DMS 273 treated with DMSO at 0.1 percent for 48 hours (cell line): ENCODE data around the gene TET2.

Source experiments
- DNase-seq: peaks from one replicate; lab custom pipeline; 2025; lab: John Stamatoyannopoulos, UW

The TET2 gene

GRCh38 chr4:105146276-105147015 lies at the start of gene TET2:
TSS of gene TET2 (plus strand) at chr4:105146876. CDS start at chr4:105233943, 87,067 bp downstream.
- peak; percentile 53 for DNase-seq

DNA sequence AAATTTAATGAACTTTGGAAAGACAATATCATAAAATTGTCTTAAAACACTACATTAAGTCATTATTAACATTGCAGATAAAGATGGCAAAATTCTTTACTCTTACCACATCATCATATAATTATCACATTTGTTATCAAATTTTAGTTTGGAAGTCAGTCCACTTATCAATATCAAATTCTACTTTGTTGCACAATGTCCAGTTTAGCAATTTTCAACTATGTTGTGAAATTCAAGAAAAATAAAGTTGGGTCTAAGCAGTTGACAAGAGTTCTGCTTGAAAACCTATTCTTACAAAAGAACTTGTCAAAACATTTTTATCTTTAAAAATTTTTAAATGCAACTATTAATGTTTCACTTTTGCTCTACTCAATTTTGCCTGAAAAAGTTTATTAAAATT lies 44.7 kb upstream of the TET2 start:
- DNase-seq: no peak

GRCh38 chr4:105106426-105106825 lies 40.2 kb upstream of the TET2 start:
- DNase-seq: no peak

DNA sequence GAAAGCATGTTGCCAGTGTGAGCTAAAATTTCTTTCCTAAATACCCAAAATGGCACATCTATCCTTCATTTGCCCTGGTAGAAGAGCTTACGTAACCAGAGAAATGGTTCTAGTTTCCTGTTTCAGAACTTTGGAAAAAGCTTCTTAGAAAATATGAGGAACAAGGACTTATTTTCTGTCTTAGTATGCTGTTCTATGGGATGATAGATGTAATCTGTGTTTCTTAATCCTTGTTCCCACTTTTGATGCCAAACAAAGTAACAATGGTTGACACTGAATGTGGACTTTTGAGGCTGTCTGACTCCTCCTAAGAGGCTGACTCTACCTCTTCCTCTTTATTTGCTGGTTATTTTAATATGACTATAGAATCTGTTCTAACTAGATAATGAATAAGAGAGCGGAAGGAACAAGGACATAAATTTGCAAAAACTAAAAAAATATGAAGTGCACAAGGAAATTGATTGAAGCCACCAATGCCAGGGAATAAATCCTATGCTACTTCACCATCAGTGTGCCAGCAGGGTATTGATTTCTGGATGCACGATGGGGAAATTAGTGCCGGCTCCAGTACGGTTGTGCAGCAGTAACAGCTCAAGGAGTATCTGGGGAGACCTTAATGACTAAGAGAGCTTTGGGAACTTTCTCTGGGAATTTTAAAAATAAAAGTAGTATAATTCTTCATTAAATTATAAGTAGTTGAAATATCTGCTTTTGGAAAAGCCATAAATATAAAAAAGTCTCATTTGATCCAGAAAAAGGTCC lies 39.4 kb upstream of the TET2 start:
- no peak for DNase-seq

DNA sequence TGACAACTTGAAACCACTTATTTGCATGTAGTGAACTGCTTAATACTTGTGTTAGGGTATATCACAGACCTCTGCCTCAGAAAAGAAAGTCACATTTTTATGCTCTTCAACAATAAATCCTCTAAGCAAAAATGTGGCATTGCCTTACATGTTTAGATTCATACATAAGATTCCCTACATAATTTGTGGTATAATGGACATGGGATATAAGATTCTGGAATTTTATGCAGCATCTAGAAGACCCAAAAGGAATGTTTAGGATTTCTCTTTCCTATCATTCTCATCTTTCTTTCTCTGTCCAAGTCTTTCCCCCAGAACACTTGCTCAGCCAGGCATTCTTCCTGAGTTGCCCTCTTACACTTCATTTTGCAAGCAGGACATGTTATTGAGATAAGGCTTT lies 37.7 kb upstream of the TET2 start:
- DNase-seq: no peak

DNA sequence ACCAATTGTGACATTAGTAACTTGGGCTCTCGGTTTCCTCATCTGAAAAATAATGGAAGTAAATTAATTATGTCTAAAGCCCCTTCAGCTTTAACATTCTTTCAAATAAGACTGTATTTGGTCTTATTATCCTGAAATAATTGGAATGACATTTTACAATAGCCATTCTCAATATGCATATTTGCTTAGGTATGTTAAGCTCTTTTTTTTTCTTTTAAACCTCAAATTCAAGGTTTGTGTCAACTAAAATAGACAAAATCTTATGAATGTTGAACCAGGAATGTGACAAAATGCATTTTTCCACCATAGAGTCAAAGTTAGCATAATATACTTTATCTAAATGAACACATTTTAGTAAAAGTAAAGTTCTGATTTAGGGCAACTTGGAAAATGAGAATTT lies 34.4 kb upstream of the TET2 start:
- DNase-seq: no peak

DNA sequence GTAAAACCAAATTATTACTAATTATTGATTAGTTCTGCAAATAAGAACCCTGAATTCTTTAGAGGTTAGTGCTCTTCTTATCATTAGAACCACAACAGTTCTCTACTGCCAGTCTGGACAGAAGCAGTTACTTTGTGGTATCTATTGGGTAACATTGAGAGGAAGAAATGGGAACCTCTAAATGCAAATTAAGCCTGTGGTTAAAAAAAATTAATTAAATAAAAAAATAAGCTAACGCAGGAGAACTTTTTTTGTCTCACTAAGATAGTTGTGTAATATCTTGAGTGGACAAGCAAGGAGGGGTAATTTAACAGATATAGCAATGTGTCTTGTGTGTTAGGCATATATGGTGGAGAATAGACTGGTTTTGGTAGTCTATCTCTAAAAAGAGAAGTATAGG lies 32.9 kb upstream of the TET2 start:
- no peak for DNase-seq

DNA sequence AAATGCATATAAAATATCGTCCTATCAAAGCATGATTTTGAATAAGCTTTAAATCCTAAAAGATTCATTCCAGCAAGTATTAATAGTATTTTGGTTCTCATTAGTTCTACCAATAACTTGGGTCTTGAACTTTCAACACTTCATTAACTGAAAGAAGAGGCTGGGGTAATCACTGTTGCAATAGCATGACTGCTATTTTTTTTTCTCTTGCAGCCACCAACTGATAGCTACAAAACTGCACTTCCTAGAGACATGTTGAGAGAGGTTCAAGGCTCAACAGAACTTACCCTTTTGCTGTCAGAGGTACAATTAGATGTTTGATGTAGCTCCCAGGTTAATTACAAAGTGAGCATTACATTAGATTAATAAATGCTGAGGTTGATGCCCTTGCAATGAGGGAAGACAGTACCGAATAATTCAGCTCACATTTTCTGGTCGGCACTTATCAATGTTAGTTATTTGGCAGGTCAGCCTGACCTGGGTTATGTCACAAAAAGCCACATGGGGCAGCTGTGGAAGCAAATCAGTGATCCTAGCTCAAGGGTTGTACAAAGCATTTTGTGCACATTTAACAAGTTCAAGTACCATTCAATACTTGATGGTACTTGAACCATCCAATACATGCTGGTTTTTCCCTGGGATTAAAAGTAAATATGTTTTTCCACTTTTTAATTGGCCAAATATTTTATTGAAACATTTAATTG lies 29.9 kb upstream of the TET2 start:
- no peak for DNase-seq

DNA sequence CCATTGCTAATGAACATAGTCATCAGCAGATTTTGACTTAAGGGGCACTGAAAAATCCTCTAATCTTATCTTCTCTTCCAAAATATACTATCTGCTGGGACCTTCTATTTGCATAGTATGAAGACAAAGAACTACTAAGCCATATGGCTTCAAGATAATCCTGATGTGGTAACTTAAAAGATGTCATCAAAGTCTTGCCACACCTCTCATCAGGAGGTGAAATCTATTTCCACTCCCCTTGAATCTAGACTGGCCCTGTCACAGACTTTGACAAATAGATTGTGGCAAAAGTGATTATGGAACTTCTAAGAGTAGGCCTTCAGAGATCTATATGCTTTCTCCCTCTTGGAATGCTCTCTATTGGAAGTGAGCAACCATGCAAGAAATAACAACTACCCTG lies 27.3 kb upstream of the TET2 start:
- DNase-seq: no peak

GRCh38 chr4:105120626-105121025 lies 26.1 kb upstream of the TET2 start:
- DNase-seq: no peak

DNA sequence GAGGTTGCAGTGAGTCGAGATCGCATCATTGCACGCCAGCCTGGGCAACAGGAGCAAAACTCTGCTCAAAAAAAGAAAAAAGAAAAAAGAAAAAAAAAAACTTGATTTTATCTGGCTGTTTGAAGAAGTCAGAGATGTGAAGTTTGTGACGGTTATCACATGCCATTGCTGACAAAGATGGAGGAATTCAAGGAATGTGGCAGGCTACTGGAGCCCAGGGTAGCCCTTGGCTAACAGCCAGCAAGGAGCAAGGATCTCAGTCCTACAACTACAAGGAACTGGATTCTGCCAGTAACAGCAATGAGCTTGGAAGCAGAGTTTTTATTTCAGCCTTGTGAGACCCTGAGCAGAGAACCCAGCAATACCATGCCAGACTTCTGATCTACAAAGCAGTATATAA lies 24.3 kb upstream of the TET2 start:
- DNase-seq: no peak

DNA sequence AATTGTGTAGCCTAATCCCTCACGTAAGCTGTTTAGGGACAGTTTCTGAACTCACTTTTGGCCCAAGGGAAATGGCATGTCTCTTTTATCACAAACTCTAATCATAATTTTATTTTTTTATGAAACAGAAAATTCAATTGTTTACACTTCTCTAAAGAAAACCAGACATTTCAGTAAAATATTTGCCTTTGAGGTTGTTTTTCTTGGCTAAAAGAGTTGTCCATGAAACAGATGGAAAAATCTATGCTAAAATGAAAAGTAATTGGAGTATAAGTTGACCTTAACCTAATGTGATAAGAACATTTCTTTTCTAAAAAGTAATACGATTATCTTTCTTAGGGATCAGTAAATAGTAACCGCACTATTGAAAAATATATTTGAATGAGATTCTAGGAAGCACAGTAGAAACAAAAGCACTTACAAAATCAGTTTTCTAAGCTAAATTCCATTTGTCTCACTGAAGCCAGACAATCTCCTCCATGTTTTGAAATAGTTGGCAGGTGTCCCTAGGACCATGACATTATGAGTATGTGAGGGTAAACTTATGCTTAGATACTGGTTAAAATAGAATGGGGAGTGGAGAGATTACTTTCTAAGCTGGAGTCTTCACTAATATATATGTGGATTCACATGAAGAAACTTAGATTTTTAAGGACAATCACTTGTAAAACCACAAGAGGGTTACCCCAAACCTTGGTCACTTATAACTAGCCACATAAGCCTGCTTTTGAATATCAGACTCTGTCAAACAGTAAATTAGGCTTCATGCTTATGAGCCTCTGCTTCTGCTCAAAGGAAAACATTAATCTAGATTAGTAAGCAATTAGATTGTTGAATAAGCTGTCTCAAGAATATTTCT lies 20.1 kb upstream of the TET2 start:
- DNase-seq: no peak

GRCh38 chr4:105127170-105127445 lies 19.6 kb upstream of the TET2 start:
- DNase-seq: no peak

DNA sequence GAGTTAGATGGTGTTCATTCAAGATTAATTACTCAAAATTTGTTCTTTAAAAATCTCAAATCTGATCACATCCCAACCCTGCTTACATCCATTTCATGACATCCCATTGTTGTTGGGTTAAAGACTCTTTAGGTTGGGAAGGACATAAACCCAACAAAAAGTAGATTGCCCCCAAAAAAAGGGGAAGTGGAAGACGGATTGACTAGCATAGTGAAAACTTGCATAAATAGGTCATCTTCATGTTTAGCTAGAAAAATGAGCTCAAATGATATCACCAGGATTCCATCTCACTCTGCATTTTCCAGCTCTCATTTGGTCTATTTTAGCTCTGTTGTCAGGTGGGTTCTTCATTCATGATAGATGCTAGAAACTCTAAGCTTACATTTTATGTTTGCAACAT lies 18.5 kb upstream of the TET2 start:
- no peak for DNase-seq

- no peak for DNase-seq
These were observed 17.2 kb upstream of the TET2 start for GRCh38 chr4:105129286-105130040.

GRCh38 chr4:105130945-105131344 lies 15.7 kb upstream of the TET2 start:
- no peak for DNase-seq

GRCh38 chr4:105133976-105134375 lies 12.7 kb upstream of the TET2 start:
- DNase-seq: no peak

DNA sequence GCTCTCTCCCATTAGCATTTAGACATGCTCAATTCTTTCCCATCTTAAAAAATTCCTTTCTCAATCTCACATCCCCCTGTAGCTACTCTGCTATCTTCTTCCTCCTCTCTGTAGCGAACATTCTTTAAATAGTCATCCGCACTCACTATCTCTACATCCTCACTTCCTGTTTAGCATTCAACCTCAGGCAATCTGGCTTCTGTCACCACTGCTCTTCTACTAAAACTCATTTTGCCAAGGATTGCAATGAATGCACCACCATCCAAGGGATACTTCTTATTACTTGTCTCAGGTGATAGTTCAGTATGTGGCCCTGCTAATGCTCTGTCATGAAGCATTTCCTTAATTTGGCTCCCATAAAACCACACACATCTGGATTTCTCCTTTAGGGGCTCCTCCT lies 10.9 kb upstream of the TET2 start:
- no peak for DNase-seq

- DNase-seq: no peak
These were observed 9.4 kb upstream of the TET2 start for GRCh38 chr4:105137121-105137875.

- no peak for DNase-seq
These were observed 7.0 kb upstream of the TET2 start for GRCh38 chr4:105139646-105140045.
